Common myeloid progenitor, CD34-positive (primary cell): ENCODE measurements around the gene SARDH.
"Not testable (repeated sequence)": the region's sequence is repeated elsewhere in the genome, so short reads cannot be mapped to it uniquely, and the experiment has no call there.

Experiments used
- CTCF ChIA-PET: fragments of 350-600 bp; sonication (Branson Sonifier 250); formaldehyde crosslinking; loops from one replicate; lab custom pipeline; 2021; ENCODE audit warnings: antibody characterized with exemption; lab: Charles Lee
- POLR2A ChIA-PET: fragments of 350-600 bp; sonication (Branson Sonifier 250); formaldehyde crosslinking; loops from one replicate; lab custom pipeline; 2021; ENCODE audit warnings: antibody characterized with exemption; lab: Charles Lee
- DNase-seq, 3 donors: peaks; one replicate each; pipeline versions ENCODE4 v3.0.0 to v3.0.0-alpha.2; 2013
- H3K27ac ChIP-seq, 2 experiments: 1 replicate in 1 of 2; 2 replicates in 1 of 2; pipeline ENCODE4 v1.7.0; 2013; ENCODE audit warnings: inconsistent platforms in 2 of 2, low read length in 2 of 2, mild to moderate bottlenecking in 2 of 2, low read depth in 1 of 2, moderate library complexity in 1 of 2; ENCODE audit not compliant: severe bottlenecking in 2 of 2, insufficient read depth in 1 of 2, poor library complexity in 1 of 2
- H3K27me3 ChIP-seq, 5 experiments: replicated peaks in 2 of 5; 1 replicate in 3 of 5; 2 replicates in 2 of 5; pipeline versions ENCODE4 v1.6.1 to v1.7.0; 2013; ENCODE audit warnings: low read length in 4 of 5, mild to moderate bottlenecking in 2 of 5, moderate library complexity in 2 of 5, inconsistent platforms in 1 of 5; ENCODE audit not compliant: insufficient read depth in 5 of 5, control insufficient read depth in 4 of 5
- H3K36me3 ChIP-seq, 4 experiments: 1 replicate in 2 of 4; 2 replicates in 2 of 4; pipeline versions ENCODE4 v1.6.1 to v1.7.0; 2013; ENCODE audit warnings: low read length in 3 of 4, control low read depth in 1 of 4, mild to moderate bottlenecking in 1 of 4; ENCODE audit not compliant: control insufficient read depth in 4 of 4, insufficient read depth in 4 of 4
- H3K4me1 ChIP-seq, 4 experiments: 1 replicate in 3 of 4; 2 replicates in 1 of 4; pipeline versions ENCODE4 v1.6.1 to v1.7.1; 2013; ENCODE audit warnings: low read length in 3 of 4, mild to moderate bottlenecking in 3 of 4, control low read depth in 1 of 4, inconsistent platforms in 1 of 4, moderate library complexity in 1 of 4; ENCODE audit not compliant: control insufficient read depth in 4 of 4, insufficient read depth in 4 of 4; ENCODE audit errors: control extremely low read depth in 1 of 4
- H3K4me3 ChIP-seq, 7 experiments: 1 replicate in 4 of 7; 2 replicates in 3 of 7; pipeline versions ENCODE4 v1.5.1 to v1.7.0; 2013; ENCODE audit warnings: mild to moderate bottlenecking in 7 of 7, low read length in 6 of 7, moderate library complexity in 6 of 7, inconsistent platforms in 2 of 7, low read depth in 2 of 7, control low read depth in 1 of 7; ENCODE audit not compliant: insufficient read depth in 4 of 7, control insufficient read depth in 1 of 7; ENCODE audit errors: extremely low read depth in 1 of 7
- H3K9me3 ChIP-seq, 5 experiments: 1 replicate in 4 of 5; 2 replicates in 1 of 5; pipeline versions ENCODE4 v1.6.1 to v1.7.1; 2013; ENCODE audit warnings: low read length in 4 of 5, mild to moderate bottlenecking in 2 of 5, inconsistent platforms in 1 of 5, low read depth in 1 of 5, moderate library complexity in 1 of 5; ENCODE audit not compliant: control insufficient read depth in 4 of 5, insufficient read depth in 2 of 5; ENCODE audit errors: control extremely low read depth in 1 of 5
- WGBS: methylation state at CpG from one replicate; pipeline ENCODE4 v1.1.5; 2013; ENCODE audit not compliant: insufficient coverage; 5-methylcytosine and 5-hydroxymethylcytosine counted together

Gene SARDH

GRCh38 chr9:133766234-133766633 lies 28.1 kb upstream of the SARDH start:
- H3K4me1 ChIP-seq, DNase-seq, H3K9me3 ChIP-seq, POLR2A ChIA-PET, H3K27me3 ChIP-seq, H3K4me3 ChIP-seq, H3K27ac ChIP-seq: not testable (repeated sequence)
- WGBS: no CpG with 5 or more reads among the region's 3 CpGs
- CTCF ChIA-PET: interaction anchor here (3.7 kb wide), 1 partner anchor 15 kb away, joined by 17 read pairs; no protein-coding TSS in a partner anchor
- peaks cover 0 to 17% (median 5%) of the 10 kb centered on the region in 4 experiments for H3K36me3 ChIP-seq

- ChIA-PET CTCF (no interaction called here), POLR2A (no interaction called here)
- no peaks in the 10 kb centered on the region for H3K27me3 ChIP-seq
- no peak overlapping the region for H3K27ac ChIP-seq
- no peak overlapping the region for H3K4me3 ChIP-seq
- peaks cover 0 to 17% (median 5%) of the 10 kb centered on the region in 4 experiments for H3K36me3 ChIP-seq
- H3K4me1 ChIP-seq: no peaks in the 10 kb centered on the region
- DNase-seq: no peak
- peaks cover 0 to 10% (median 9%) of the 10 kb centered on the region in 5 experiments for H3K9me3 ChIP-seq
- WGBS: 96% methylated on average over 21 of the region's 26 CpGs
These were observed 25.4 kb upstream of the SARDH start for GRCh38 chr9:133763272-133764183.

- ChIA-PET POLR2A (no interaction called here), CTCF (no interaction called here)
- 98% methylated on average over 17 of the region's 19 CpGs for WGBS
- H3K36me3 ChIP-seq: peaks cover 0 to 10% (median 3%) of the 10 kb centered on the region in 4 experiments
- no peak overlapping the region for H3K4me3 ChIP-seq
- H3K27me3 ChIP-seq: no peaks in the 10 kb centered on the region
- H3K4me1 ChIP-seq: no peaks in the 10 kb centered on the region
- peaks cover 0 to 8% (median 6%) of the 10 kb centered on the region in 5 experiments for H3K9me3 ChIP-seq
- H3K27ac ChIP-seq: no peak overlapping the region
- DNase-seq: no peak
These were observed 24.5 kb upstream of the SARDH start for GRCh38 chr9:133762488-133763271.

- H3K9me3 ChIP-seq: peaks cover 0 to 5% (median 0%) of the 10 kb centered on the region in 5 experiments
- H3K27me3 ChIP-seq: no peaks in the 10 kb centered on the region
- H3K4me3 ChIP-seq: no peak overlapping the region
- ChIA-PET CTCF (interaction anchor here (1.0 kb wide), 1 partner anchor 151 kb away, joined by 6 read pairs; no protein-coding TSS in a partner anchor), POLR2A (no interaction called here)
- peaks cover 0 to 7% (median 3%) of the 10 kb centered on the region in 4 experiments for H3K36me3 ChIP-seq
- no peaks in the 10 kb centered on the region for H3K4me1 ChIP-seq
- no peak overlapping the region for H3K27ac ChIP-seq
- no peak for DNase-seq
- WGBS: 87% methylated on average over 10 of the region's 11 CpGs
These were observed 23.6 kb upstream of the SARDH start for GRCh38 chr9:133761641-133762248.

- peaks cover 0 to 7% (median 3%) of the 10 kb centered on the region in 4 experiments for H3K36me3 ChIP-seq
- no peak overlapping the region for H3K27ac ChIP-seq
- no peak overlapping the region for H3K4me3 ChIP-seq
- POLR2A ChIA-PET: no interaction called here
- DNase-seq: no peak
- no peaks in the 10 kb centered on the region for H3K4me1 ChIP-seq
- CTCF ChIA-PET: interaction anchor here (0.8 to 1.0 kb wide), 3 partner anchors 32 to 227 kb away, joined by 3 to 6 read pairs (median 3); no protein-coding TSS in a partner anchor
- H3K27me3 ChIP-seq: no peaks in the 10 kb centered on the region
- WGBS: no CpG with 5 or more reads among the region's 11 CpGs
- peaks cover 0 to 5% (median 0%) of the 10 kb centered on the region in 5 experiments for H3K9me3 ChIP-seq
These were observed 22.6 kb upstream of the SARDH start for GRCh38 chr9:133760713-133761290.

- ChIA-PET POLR2A (interaction anchor here (0.6 kb wide), 1 partner anchor 1095 kb away, joined by 4 read pairs; no protein-coding TSS in a partner anchor), CTCF (no interaction called here)
- Histone ChIP-seq H3K27ac (no peak overlapping the region), H3K4me3 (no peak overlapping the region), H3K36me3 (peaks cover 0 to 7% (median 3%) of the 10 kb centered on the region in 4 experiments), H3K27me3 (no peaks in the 10 kb centered on the region), H3K4me1 (peaks cover 0 to 1% (median 0%) of the 10 kb centered on the region in 4 experiments), H3K9me3 (peaks cover 0 to 5% (median 0%) of the 10 kb centered on the region in 5 experiments)
- 83% methylated on average over 1 of the region's 11 CpGs for WGBS
- no peak for DNase-seq
These were observed 21.8 kb upstream of the SARDH start for GRCh38 chr9:133759946-133760345.
